Endothelial cell of umbilical vein (primary cell): ENCODE results near the gene MPC2. TPM values are rescaled to one million over a fixed set of nuclear protein-coding genes. Genes with fewer than 3 reads are reported as not detected.

Source experiments
- BruUV-seq: library from RNA; stranded (reverse); fragments of 400-500 nt; replicated peaks from 2 replicates; lab custom pipeline; 2021; lab: Mats Ljungman, UMichigan
- CTCF ChIA-PET: fragments of 300-600, 350-600 bp; sonication (Branson Sonifier 250); formaldehyde crosslinking; loops from one replicate; lab custom pipeline; 2021; ENCODE audit warnings: antibody characterized with exemption, inconsistent platforms; lab: Charles Lee
- POLR2A ChIA-PET: fragments of 300-600, 350-600 bp; sonication (Branson Sonifier 250); formaldehyde crosslinking; loops from one replicate; lab custom pipeline; 2021; ENCODE audit warnings: antibody characterized with exemption, inconsistent platforms; lab: Charles Lee
- DNase-seq: peaks from one replicate; pipeline ENCODE4 v3.0.0-alpha.2; 2011; ENCODE audit warnings: low read depth, low spot score
- FAIRE-seq: peaks from 2 replicates; lab custom pipeline; 2011; peaks lifted over from hg19 to GRCh38; lab: Jason Lieb, UNC
- H2AFZ ChIP-seq: 2 replicates; pipeline ENCODE4 v1.6.0; 2012; ENCODE audit warnings: low read depth, low read length, control low read depth, inconsistent platforms
- H3K27ac ChIP-seq: 2 replicates; pipeline ENCODE4 v1.5.1; 2011; ENCODE audit warnings: low read depth, mild to moderate bottlenecking, control low read depth, low read length, moderate library complexity; ENCODE audit not compliant: insufficient read depth
- H3K27me3 ChIP-seq, 2 experiments: 2 replicates each; pipeline versions ENCODE4 v1.6.0 to v1.6.1; 2011; ENCODE audit warnings: low read length in 2 of 2, mixed read lengths in 1 of 2; ENCODE audit not compliant: control insufficient read depth in 2 of 2, insufficient read depth in 2 of 2
- H3K36me3 ChIP-seq, 2 experiments: 2 replicates in 1 of 2; 3 replicates in 1 of 2; pipeline ENCODE4 v1.5.1; 2011; ENCODE audit warnings: low read length in 2 of 2, mild to moderate bottlenecking in 1 of 2, moderate library complexity in 1 of 2; ENCODE audit not compliant: control insufficient read depth in 2 of 2, insufficient read depth in 2 of 2; ENCODE audit errors: extremely low read depth in 1 of 2
- H3K4me1 ChIP-seq: 3 replicates; pipeline ENCODE4 v1.5.1; 2011; ENCODE audit warnings: mild to moderate bottlenecking, low read length; ENCODE audit not compliant: control insufficient read depth, insufficient read depth; ENCODE audit errors: extremely low read depth
- H3K4me2 ChIP-seq: 2 replicates; pipeline ENCODE4 v1.6.1; 2011; ENCODE audit warnings: low read length, control low read depth, mixed read lengths; ENCODE audit not compliant: insufficient read depth
- H3K4me3 ChIP-seq, 3 experiments: fragments of 200-600 bp in 1 of 3; sonication (generic), shearing (Covaris generic) in 1 of 3; replicated peaks in 1 of 3; 2 replicates each; pipeline ENCODE4 v1.5.1; 2011 to 2016; ENCODE audit warnings: control low read depth in 3 of 3, low read length in 3 of 3, mild to moderate bottlenecking in 2 of 3, inconsistent platforms in 1 of 3, low read depth in 1 of 3, moderate library complexity in 1 of 3; ENCODE audit not compliant: insufficient read depth in 1 of 3
- H3K79me2 ChIP-seq: 2 replicates; pipeline ENCODE4 v1.6.0; 2012; ENCODE audit warnings: low read length, inconsistent platforms; ENCODE audit not compliant: control insufficient read depth, insufficient read depth
- H3K9ac ChIP-seq: replicated peaks from 2 replicates; pipeline ENCODE3; 2011; ENCODE audit warnings: low read length, control low read depth; ENCODE audit not compliant: insufficient read depth; ENCODE audit errors: extremely low read depth
- H3K9me1 ChIP-seq: replicated peaks from 3 replicates; pipeline ENCODE4 v1.6.0; 2011; ENCODE audit warnings: mild to moderate bottlenecking, low read length; ENCODE audit not compliant: control insufficient read depth, insufficient read depth; ENCODE audit errors: extremely low read depth
- H3K9me3 ChIP-seq: replicated peaks from 2 replicates; pipeline ENCODE4 v1.5.1; 2012; ENCODE audit warnings: low read length, inconsistent platforms; ENCODE audit not compliant: control insufficient read depth, insufficient read depth
- H4K20me1 ChIP-seq: replicated peaks from 2 replicates; pipeline ENCODE3; 2011; ENCODE audit warnings: mild to moderate bottlenecking, low read length; ENCODE audit not compliant: control insufficient read depth, insufficient read depth; ENCODE audit errors: extremely low read depth
- EZH2 ChIP-seq: IDR thresholded peaks from 2 replicates; pipeline ENCODE4 v1.6.1; 2012; ENCODE audit warnings: borderline replicate concordance, low read depth, mild to moderate bottlenecking, moderate library complexity, low read length, inconsistent platforms; ENCODE audit not compliant: severe bottlenecking
- FOS ChIP-seq: IDR thresholded peaks from 2 replicates; pipeline ENCODE4 v1.6.1; 2011; ENCODE audit warnings: mild to moderate bottlenecking, low read length, moderate library complexity, borderline replicate concordance; ENCODE audit not compliant: insufficient read depth
- GATA2 ChIP-seq: IDR thresholded peaks from 2 replicates; pipeline ENCODE4 v1.7.0; 2011; ENCODE audit warnings: low read depth, mild to moderate bottlenecking, moderate library complexity, mixed read lengths, low read length; ENCODE audit not compliant: insufficient read length, insufficient read depth
- JUN ChIP-seq: IDR thresholded peaks from 2 replicates; pipeline ENCODE4 v1.6.1; 2011; ENCODE audit warnings: borderline replicate concordance, low read depth; ENCODE audit not compliant: insufficient read length, insufficient read depth
- MAX ChIP-seq: IDR thresholded peaks from 2 replicates; pipeline ENCODE4 v1.6.1; 2011; ENCODE audit not compliant: insufficient read depth, insufficient read length
- MYC ChIP-seq: IDR thresholded peaks from one replicate; pipeline ENCODE4 v1.6.1; 2011; ENCODE audit warnings: mild to moderate bottlenecking, low read depth, low read length
- POLR2A ChIP-seq: IDR thresholded peaks from 2 replicates; pipeline ENCODE4 v1.6.1; 2012; ENCODE audit warnings: low read depth, mild to moderate bottlenecking, control low read depth, low read length
- POLR2AphosphoS5 ChIP-seq: IDR thresholded peaks from 2 replicates; pipeline ENCODE4 v1.6.1; 2012; ENCODE audit warnings: low read depth, mild to moderate bottlenecking, control low read depth, low read length, moderate library complexity; ENCODE audit not compliant: insufficient read depth
- dilution Hi-C: fragments of 300-500 bp; cut with MboI; formaldehyde crosslinking; loops from one replicate; pipeline ENCODE4 v1.15.0; 2019; ENCODE audit warnings: low sequenced_read_pairs; ENCODE audit not compliant: extremely low pct_ligation_motif_present
- intact Hi-C: fragments of 100-400 bp; cut with micrococcal nuclease; formaldehyde crosslinking; loops from one replicate; pipeline ENCODE4 v1.10.0; 2022
- polyA plus RNA-seq, 4 experiments: library from polyadenylated mRNA; depleted of rRNA in 3 of 4; stranded (reverse) in 3 of 4; unstranded in 1 of 4; fragments of >200 nt; gene quantifications; 2 replicates each; pipeline versions ENCODE4 v1.2.1 to v1.2.3, GENCODE V29; 2011 to 2012; ENCODE audit warnings: missing spikeins in 1 of 4
- total RNA-seq: library from RNA; stranded (reverse); gene quantifications from 2 replicates; pipeline ENCODE4 v1.2.3, GENCODE V29; 2021
- TF ChIP-seq, protein P1 (sequence below), 2 donors: IDR thresholded peaks; 1 replicate in 1 of 2; 2 replicates in 1 of 2; pipeline ENCODE4 v1.5.1; 2011; ENCODE audit warnings: low read length in 2 of 2, mild to moderate bottlenecking in 2 of 2, moderate library complexity in 2 of 2, control low read depth in 1 of 2, inconsistent platforms in 1 of 2, low read depth in 1 of 2; ENCODE audit not compliant: insufficient read depth in 1 of 2; ENCODE audit errors: extremely low read depth in 1 of 2

The MPC2 gene
- total and polyA plus RNA-seq, 2 donors (not counting 3 experiments of a cell fraction or from before 2014, with no cell fraction given): 14.9 to 35.8 TPM

GRCh38 chr1:167910530-167910929 is 26.3 kb downstream of the MPC2 start:
- POLR2A ChIA-PET: no interaction called here
- dilution Hi-C loops: no loop called here
- CTCF ChIA-PET: interaction anchor here (1.5 kb wide), 1 partner anchor 22 kb away, joined by 5 read pairs; no protein-coding TSS in a partner anchor

More at GRCh38 chr1:167910530-167910929, 26.3 kb downstream of the MPC2 start:
- TF ChIP-seq, protein P1, sequence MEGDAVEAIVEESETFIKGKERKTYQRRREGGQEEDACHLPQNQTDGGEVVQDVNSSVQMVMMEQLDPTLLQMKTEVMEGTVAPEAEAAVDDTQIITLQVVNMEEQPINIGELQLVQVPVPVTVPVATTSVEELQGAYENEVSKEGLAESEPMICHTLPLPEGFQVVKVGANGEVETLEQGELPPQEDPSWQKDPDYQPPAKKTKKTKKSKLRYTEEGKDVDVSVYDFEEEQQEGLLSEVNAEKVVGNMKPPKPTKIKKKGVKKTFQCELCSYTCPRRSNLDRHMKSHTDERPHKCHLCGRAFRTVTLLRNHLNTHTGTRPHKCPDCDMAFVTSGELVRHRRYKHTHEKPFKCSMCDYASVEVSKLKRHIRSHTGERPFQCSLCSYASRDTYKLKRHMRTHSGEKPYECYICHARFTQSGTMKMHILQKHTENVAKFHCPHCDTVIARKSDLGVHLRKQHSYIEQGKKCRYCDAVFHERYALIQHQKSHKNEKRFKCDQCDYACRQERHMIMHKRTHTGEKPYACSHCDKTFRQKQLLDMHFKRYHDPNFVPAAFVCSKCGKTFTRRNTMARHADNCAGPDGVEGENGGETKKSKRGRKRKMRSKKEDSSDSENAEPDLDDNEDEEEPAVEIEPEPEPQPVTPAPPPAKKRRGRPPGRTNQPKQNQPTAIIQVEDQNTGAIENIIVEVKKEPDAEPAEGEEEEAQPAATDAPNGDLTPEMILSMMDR (IDR thresholded peaks at IDR 0.05; ENCODE audit: extremely low read depth in 1 of 2, insufficient read depth in 1 of 2, low read depth in 1 of 2, low read length in 2 of 2): no peak
- TF ChIP-seq GATA2 (no peak), POLR2A (no peak), POLR2AphosphoS5 (no peak), FOS (no peak), JUN (no peak), MAX (no peak), MYC (no peak), EZH2 (no peak)
- H3K9me3 ChIP-seq: no peaks in the 10 kb centered on the region
- H3K4me1 ChIP-seq: no peaks in the 10 kb centered on the region
- intact Hi-C loops: loop anchor here (2.0 kb wide), 1 partner anchor 14 kb away; no protein-coding TSS in a partner anchor
- H3K9ac ChIP-seq: no peak overlapping the region
- no peaks in the 10 kb centered on the region for H4K20me1 ChIP-seq
- FAIRE-seq (no peak), DNase-seq (no peak)
- no peak overlapping the region for H2AFZ ChIP-seq
- BruUV-seq: no TSS peak
- no peaks in the 10 kb centered on the region for H3K27me3 ChIP-seq
- H3K36me3 ChIP-seq: no peaks in the 10 kb centered on the region
- H3K79me2 ChIP-seq: no peaks in the 10 kb centered on the region
- H3K4me3 ChIP-seq: no peak overlapping the region
- no peak overlapping the region for H3K4me2 ChIP-seq
- H3K9me1 ChIP-seq: no peaks in the 10 kb centered on the region
- no peak overlapping the region for H3K27ac ChIP-seq
